GM12801 (cell line): Measurements from ENCODE around the gene HSF2BP.

Experiments
- TF ChIP-seq, protein P1 (sequence below): IDR thresholded peaks from one replicate; pipeline ENCODE4 v1.5.1; 2011; ENCODE audit warnings: control low read depth; ENCODE audit not compliant: insufficient read length; ENCODE audit errors: extremely low read depth

Gene HSF2BP

DNA sequence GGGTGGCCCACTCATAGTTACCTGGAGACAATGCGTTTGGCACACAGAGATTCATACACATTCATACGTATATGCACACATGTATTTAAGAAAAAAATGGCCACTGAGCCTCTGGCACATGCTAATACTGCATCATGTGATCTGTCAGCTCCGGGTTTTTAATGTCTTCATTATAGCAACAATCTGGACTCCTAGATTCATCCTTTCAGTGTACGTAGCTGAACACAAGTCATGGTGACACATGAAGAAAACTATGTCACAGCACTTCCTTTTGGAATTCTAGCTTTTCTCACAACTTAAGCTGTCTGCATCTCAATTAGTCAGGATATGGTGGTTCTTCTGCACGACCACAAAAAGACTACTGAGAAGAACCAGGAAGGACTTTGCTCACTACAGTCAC, 24.7 kb downstream of the HSF2BP start:
- TF ChIP-seq, protein P1, sequence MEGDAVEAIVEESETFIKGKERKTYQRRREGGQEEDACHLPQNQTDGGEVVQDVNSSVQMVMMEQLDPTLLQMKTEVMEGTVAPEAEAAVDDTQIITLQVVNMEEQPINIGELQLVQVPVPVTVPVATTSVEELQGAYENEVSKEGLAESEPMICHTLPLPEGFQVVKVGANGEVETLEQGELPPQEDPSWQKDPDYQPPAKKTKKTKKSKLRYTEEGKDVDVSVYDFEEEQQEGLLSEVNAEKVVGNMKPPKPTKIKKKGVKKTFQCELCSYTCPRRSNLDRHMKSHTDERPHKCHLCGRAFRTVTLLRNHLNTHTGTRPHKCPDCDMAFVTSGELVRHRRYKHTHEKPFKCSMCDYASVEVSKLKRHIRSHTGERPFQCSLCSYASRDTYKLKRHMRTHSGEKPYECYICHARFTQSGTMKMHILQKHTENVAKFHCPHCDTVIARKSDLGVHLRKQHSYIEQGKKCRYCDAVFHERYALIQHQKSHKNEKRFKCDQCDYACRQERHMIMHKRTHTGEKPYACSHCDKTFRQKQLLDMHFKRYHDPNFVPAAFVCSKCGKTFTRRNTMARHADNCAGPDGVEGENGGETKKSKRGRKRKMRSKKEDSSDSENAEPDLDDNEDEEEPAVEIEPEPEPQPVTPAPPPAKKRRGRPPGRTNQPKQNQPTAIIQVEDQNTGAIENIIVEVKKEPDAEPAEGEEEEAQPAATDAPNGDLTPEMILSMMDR, result no peak

DNA sequence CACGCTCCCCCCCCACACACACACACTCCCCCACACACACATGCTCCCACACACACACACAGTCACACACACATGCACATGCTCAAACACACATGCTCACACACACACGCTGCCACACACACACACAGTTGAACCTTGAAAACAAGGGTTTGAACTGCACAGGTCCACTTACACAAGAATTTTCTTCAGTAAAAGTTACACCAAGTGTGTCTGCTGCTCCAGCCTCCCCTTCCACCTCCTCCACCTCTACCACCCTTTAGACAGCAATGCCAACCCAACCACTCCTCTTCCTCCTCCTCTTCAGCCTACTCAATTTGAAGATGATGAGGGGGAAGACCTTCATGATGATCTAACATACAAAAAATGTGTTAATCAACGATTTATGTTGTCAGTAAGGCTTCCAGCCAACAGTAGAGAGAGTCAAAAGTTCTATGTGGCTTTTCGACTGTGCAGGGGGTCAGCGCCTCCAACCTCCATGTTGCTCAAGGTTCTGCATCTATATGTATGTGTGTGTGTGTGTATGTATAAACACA, 26.8 kb downstream of the HSF2BP start:
- TF ChIP-seq, protein P1, result no peak

DNA sequence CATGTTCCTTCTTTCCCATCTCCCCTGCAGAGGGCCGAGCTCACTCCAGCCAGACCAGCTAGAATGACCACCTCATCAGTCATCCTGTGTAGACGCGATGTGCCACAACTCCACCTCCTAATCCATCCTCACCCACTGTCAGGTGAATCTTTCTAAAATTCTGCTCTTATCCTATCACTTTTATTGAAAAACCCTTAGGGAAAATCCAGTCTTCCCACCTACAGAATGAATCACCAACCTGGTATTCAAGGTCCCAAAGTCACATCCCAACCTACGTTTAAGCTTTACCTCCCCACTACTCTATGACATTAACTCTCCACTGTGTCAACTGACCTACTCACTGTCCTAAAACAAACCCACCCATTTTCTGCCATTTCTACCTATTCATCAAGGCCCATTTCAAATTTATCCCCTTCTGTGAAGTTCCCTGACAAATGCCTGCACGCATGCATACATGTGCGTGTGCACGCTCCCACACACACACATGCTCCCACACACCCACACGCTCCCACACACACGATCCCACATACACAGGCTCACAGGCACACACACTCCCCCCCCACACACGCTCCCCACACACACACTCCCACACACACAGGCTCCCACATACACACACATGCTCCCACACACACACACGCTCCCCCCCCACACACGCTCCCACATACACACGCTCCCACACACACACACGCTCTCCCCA, 27.7 kb downstream of the HSF2BP start:
- TF ChIP-seq, protein P1, result no peak

DNA sequence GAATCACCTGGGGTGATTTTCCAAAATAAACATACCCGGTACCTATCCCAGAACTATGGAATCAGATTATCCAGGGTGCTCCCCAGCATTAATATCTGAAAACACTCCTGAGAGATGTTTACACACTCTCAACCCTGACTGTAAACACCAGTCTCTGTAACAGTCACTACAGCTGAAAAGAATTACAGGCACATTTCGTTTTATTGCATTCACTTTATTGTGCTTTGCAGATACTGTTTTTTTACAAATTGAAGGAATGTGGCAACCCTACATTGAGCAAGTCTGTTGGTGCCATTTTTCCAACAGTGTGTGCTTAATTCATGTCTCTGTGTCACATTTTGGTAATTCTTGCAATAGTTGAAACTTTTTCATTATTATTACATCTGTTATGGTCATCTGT, 31.8 kb downstream of the HSF2BP start:
- TF ChIP-seq, protein P1, result no peak

DNA sequence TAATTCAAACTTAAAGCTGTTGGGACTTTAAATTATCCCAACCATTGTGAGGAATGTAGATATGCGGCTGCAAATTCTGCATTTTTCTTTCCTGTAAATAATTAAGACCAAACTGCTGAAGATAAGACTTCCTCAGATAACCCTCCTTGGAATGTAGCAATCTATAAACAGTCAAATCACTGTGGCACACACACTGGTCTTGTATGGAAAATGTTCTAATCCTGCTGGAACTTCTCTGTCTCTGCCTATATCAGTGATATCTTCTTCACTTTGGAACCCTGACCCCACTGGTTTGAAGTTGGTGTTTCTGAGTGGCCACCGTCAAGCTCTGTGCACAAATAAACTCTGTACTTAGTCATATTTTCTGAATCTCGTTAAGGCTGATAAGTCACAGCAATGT, 32.9 kb downstream of the HSF2BP start:
- TF ChIP-seq, protein P1, result no peak

DNA sequence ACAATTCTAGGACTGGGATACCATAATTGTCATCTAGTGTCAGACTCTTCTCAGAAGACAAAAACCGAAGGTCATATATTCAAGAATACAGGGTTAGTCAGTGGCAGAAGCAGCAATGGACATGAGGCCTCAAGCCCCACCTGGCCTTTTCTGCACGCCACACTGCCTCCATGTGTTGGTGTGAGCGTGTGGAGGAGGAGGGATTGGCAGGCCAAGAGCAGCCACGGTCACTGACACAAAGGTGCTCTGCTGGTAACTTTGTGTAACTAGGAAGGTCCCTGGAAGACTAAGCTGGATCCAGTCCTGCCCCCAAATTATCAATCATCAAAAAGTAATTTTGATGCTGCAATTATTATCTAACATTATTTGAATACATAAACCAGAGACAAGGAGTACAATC, 34.9 kb downstream of the HSF2BP start:
- TF ChIP-seq, protein P1, result no peak

DNA sequence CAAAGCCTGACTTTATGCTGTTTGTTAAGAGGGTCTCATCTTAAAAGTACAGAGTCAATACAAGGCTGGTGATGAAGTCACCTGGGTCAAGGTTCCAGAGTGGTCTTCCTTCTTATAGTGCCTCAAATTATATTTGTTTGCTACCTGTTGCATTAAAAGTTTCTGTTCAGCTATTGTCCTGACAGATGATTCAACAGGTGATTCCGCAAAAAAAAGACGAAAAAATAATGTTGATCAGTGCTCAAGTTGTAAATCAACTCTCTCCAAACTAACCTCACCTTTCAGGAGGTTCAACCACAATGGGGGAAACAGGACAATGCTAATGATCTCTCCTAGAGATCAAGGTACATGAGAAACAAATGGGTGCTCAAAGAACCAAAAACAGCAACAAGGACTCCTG, 35.7 kb downstream of the HSF2BP start:
- TF ChIP-seq, protein P1, result no peak
